Fibroblast of lung (primary cell): ENCODE measurements around the gene STPG3. TPM values are rescaled to one million over a fixed set of nuclear protein-coding genes. Genes with fewer than 3 reads are reported as not detected.

Experiments used
- DNase-seq, 2 donors: peaks; one replicate each; pipeline versions ENCODE4 v3.0.0 to v3.0.0-alpha.2; 2010; ENCODE audit warnings: low read depth in 2 of 2
- H2AFZ ChIP-seq: 2 replicates; pipeline ENCODE4 v1.5.1; 2012; ENCODE audit warnings: low read length, control low read depth, inconsistent platforms
- H3K27ac ChIP-seq: 2 replicates; pipeline ENCODE4 v1.5.1; 2011; ENCODE audit warnings: low read length, control low read depth; ENCODE audit not compliant: insufficient read depth
- H3K27me3 ChIP-seq: 2 replicates; pipeline ENCODE4 v1.5.1; 2011; ENCODE audit warnings: mild to moderate bottlenecking, low read length; ENCODE audit not compliant: control insufficient read depth, insufficient read depth
- H3K36me3 ChIP-seq: 2 replicates; pipeline ENCODE4 v1.5.1; 2011; ENCODE audit warnings: low read length; ENCODE audit not compliant: control insufficient read depth, insufficient read depth
- H3K4me1 ChIP-seq: 2 replicates; pipeline ENCODE4 v1.5.1; 2011; ENCODE audit warnings: low read length; ENCODE audit not compliant: control insufficient read depth, insufficient read depth; ENCODE audit errors: extremely low read depth
- H3K4me2 ChIP-seq: 2 replicates; pipeline ENCODE4 v1.5.1; 2011; ENCODE audit warnings: low read length, control low read depth; ENCODE audit not compliant: insufficient read depth; ENCODE audit errors: extremely low read depth
- H3K4me3 ChIP-seq, 4 experiments: fragments of 200-600 bp in 1 of 4; sonication (generic) in 1 of 4; replicated peaks in 1 of 4; 2 replicates each; pipeline ENCODE4 v1.5.1; 2011 to 2016; ENCODE audit warnings: low read length in 4 of 4, low read depth in 3 of 4, mild to moderate bottlenecking in 3 of 4, control low read depth in 2 of 4, inconsistent platforms in 1 of 4, mixed read lengths in 1 of 4; ENCODE audit not compliant: insufficient read depth in 1 of 4; ENCODE audit errors: control extremely low read depth in 1 of 4
- H3K79me2 ChIP-seq: 2 replicates; pipeline ENCODE4 v1.5.1; 2012; ENCODE audit warnings: mild to moderate bottlenecking, low read length, inconsistent platforms; ENCODE audit not compliant: control insufficient read depth, insufficient read depth
- H3K9ac ChIP-seq: 2 replicates; pipeline ENCODE4 v1.5.1; 2011; ENCODE audit warnings: mild to moderate bottlenecking, low read length, control low read depth; ENCODE audit not compliant: insufficient read depth
- H3K9me3 ChIP-seq: 2 replicates; pipeline ENCODE4 v1.5.1; 2012; ENCODE audit warnings: low read depth, low read length; ENCODE audit not compliant: control insufficient read depth, insufficient read depth
- H4K20me1 ChIP-seq: 2 replicates; pipeline ENCODE4 v1.5.1; 2011; ENCODE audit warnings: low read length; ENCODE audit not compliant: control insufficient read depth, insufficient read depth; ENCODE audit errors: extremely low read depth
- EZH2 ChIP-seq: IDR thresholded peaks from 2 replicates; pipeline ENCODE4 v1.5.1; 2012; ENCODE audit warnings: low read length, control low read depth, mild to moderate bottlenecking; ENCODE audit errors: missing control alignments
- polyA plus RNA-seq, 2 donors: library from polyadenylated mRNA; depleted of rRNA in 1 of 2; stranded (reverse) in 1 of 2; unstranded in 1 of 2; fragments of >200 nt; gene quantifications; 2 replicates each; pipeline ENCODE4 v1.2.1, GENCODE V29; 2011 to 2012; ENCODE audit warnings: missing spikeins in 1 of 2
- total RNA-seq: library from RNA; depleted of rRNA; stranded (reverse); fragments of >200 nt; gene quantifications from 2 replicates; pipeline ENCODE4 v1.2.1, GENCODE V29; 2014
- TF ChIP-seq, protein P1 (sequence below), 2 donors: IDR thresholded peaks in 1 of 2; conservative IDR thresholded peaks in 1 of 2; 1 replicate in 1 of 2; 2 replicates in 1 of 2; pipeline ENCODE4 v1.5.1; 2011 to 2012; ENCODE audit warnings: low read length in 2 of 2, control low read depth in 1 of 2, inconsistent platforms in 1 of 2, low read depth in 1 of 2, mild to moderate bottlenecking in 1 of 2

The STPG3 gene
- total and polyA plus RNA-seq, 2 donors (not counting 1 experiment from before 2014, with no cell fraction given): not detected

- TF ChIP-seq, protein P1, sequence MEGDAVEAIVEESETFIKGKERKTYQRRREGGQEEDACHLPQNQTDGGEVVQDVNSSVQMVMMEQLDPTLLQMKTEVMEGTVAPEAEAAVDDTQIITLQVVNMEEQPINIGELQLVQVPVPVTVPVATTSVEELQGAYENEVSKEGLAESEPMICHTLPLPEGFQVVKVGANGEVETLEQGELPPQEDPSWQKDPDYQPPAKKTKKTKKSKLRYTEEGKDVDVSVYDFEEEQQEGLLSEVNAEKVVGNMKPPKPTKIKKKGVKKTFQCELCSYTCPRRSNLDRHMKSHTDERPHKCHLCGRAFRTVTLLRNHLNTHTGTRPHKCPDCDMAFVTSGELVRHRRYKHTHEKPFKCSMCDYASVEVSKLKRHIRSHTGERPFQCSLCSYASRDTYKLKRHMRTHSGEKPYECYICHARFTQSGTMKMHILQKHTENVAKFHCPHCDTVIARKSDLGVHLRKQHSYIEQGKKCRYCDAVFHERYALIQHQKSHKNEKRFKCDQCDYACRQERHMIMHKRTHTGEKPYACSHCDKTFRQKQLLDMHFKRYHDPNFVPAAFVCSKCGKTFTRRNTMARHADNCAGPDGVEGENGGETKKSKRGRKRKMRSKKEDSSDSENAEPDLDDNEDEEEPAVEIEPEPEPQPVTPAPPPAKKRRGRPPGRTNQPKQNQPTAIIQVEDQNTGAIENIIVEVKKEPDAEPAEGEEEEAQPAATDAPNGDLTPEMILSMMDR (conservative IDR thresholded peaks at IDR 0.05 in 1 of 2, IDR thresholded peaks at IDR 0.05 in 1 of 2; ENCODE audit: low read depth in 1 of 2, low read length in 2 of 2): no peak
- no peak for TF ChIP-seq EZH2
- peaks cover 18% of the 10 kb centered on the region for H3K36me3 ChIP-seq
- H3K9ac ChIP-seq: no peak overlapping the region
- H3K4me1 ChIP-seq: peaks cover 4% of the 10 kb centered on the region
- H2AFZ ChIP-seq: no peak overlapping the region
- no peak overlapping the region for H3K27ac ChIP-seq
- no peak overlapping the region for H3K4me3 ChIP-seq
- no peak overlapping the region for H3K4me2 ChIP-seq
- H3K27me3 ChIP-seq: no peaks in the 10 kb centered on the region
- no peaks in the 10 kb centered on the region for H3K9me3 ChIP-seq
- no peaks in the 10 kb centered on the region for H4K20me1 ChIP-seq
- no peak for DNase-seq
- peaks cover 25% of the 10 kb centered on the region for H3K79me2 ChIP-seq
Observed at GRCh38 chr9:137244486-137245449, 6.3 kb upstream of the STPG3 start.

DNA sequence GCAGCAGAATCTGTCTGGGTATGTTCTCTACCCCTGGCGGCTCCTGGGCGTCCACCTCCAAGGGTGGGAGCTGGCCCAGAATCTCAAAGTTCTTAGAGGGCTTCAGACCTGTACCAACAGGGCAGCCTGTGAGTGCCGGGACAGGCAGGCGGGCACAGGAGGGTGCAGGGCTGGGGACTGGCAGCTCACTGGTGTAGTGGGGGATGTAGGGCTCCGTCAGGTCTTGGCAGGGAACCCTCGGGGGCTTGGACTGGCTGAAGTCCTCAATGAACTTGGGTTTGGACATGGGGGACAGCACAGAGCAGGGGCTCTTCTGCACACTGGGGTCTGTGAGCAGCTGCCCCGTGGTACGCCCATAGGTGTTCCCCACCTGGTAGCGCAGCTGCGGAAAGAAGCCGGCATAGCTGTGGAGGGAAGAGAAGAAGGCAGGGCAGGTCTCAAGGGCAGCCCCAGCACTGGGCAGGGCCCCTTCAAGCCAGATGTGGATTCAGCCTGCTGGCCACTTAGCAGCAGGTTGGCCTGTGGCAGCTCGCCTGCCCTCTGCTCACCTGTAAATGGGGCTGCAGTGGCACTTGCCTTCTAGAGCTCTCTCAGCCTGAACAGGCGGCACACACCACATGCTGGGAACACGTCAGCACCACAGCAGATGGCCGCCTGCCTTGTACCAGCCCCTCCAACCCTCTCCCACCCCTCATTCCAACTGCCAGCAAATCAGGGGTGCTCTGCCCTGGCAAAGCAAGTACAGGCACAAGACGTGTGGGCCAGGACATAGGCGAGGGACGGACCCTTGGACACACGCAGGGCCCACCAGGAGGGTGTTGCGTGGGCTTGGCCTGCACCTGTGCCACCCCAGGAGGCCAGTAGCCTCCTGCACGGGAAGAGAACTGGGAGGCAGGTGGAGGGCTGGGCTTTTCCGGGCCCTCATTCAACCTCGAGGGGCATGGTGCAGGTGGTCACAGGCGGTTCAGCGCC, 5.3 kb upstream of the STPG3 start:
- H3K4me1 ChIP-seq: peaks cover 4% of the 10 kb centered on the region
- H3K79me2 ChIP-seq: peaks cover 25% of the 10 kb centered on the region
- H2AFZ ChIP-seq: no peak overlapping the region
- peaks cover 18% of the 10 kb centered on the region for H3K36me3 ChIP-seq
- H3K27me3 ChIP-seq: no peaks in the 10 kb centered on the region
- H3K9ac ChIP-seq: no peak overlapping the region
- H4K20me1 ChIP-seq: no peaks in the 10 kb centered on the region
- no peak overlapping the region for H3K27ac ChIP-seq
- no peak overlapping the region for H3K4me3 ChIP-seq
- TF ChIP-seq EZH2: no peak
- TF ChIP-seq, protein P1 (conservative IDR thresholded peaks at IDR 0.05 in 1 of 2, IDR thresholded peaks at IDR 0.05 in 1 of 2; ENCODE audit: low read depth in 1 of 2, low read length in 2 of 2): no peak
- no peak overlapping the region for H3K4me2 ChIP-seq
- no peak for DNase-seq
- H3K9me3 ChIP-seq: no peaks in the 10 kb centered on the region
